Sigmoid colon (tissue), 7 donors: ENCODE results near the gene EID2. TPM values are rescaled to one million over a fixed set of nuclear protein-coding genes. Genes with fewer than 3 reads are reported as not detected.

Experiments
- DNase-seq: peaks from one replicate; pipeline ENCODE4 v3.0.0-alpha.2; 2019
- H3K27ac ChIP-seq, 4 donors: fragments of 200-600 bp; sonication (generic); one replicate each; pipeline ENCODE4 v1.5.1; 2016 to 2019; ENCODE audit warnings: mild to moderate bottlenecking in 1 of 4
- H3K27me3 ChIP-seq, 3 donors: fragments of 200-600 bp; sonication (generic); one replicate each; pipeline ENCODE4 v1.5.1; 2019; ENCODE audit warnings: mild to moderate bottlenecking in 1 of 3
- H3K36me3 ChIP-seq, 4 donors: fragments of 200-600 bp; sonication (generic); one replicate each; pipeline ENCODE4 v1.5.1; 2016 to 2019
- H3K4me1 ChIP-seq, 4 donors: fragments of 200-600 bp; sonication (generic); one replicate each; pipeline ENCODE4 v1.5.1; 2017 to 2019
- H3K4me3 ChIP-seq, 4 donors: fragments of 200-600 bp; sonication (generic); one replicate each; pipeline ENCODE4 v1.5.1; 2017 to 2019; ENCODE audit warnings: mild to moderate bottlenecking in 2 of 4, moderate library complexity in 1 of 4
- H3K9me3 ChIP-seq, 4 donors: fragments of 200-600 bp in 3 of 4; sonication (generic) in 3 of 4; one replicate each; pipeline versions ENCODE4 v1.5.1 to v1.6.1; 2013 to 2019
- CTCF ChIP-seq, 4 experiments: fragments of 450-650 bp in 3 of 4; fragments of 200-600 bp in 1 of 4; IDR thresholded peaks; one replicate each; pipeline ENCODE4 v1.5.1; 2016 to 2019; ENCODE audit warnings: antibody characterized with exemption in 4 of 4, mild to moderate bottlenecking in 3 of 4, moderate library complexity in 2 of 4
- EP300 ChIP-seq, 4 donors: sonication (generic); formaldehyde crosslinking; IDR thresholded peaks; one replicate each; pipeline ENCODE4 v1.6.1; 2017; ENCODE audit warnings: antibody characterized with exemption in 4 of 4
- POLR2A ChIP-seq, 2 donors: fragments of 450-650 bp; IDR thresholded peaks; one replicate each; pipeline ENCODE4 v1.6.1; 2016; ENCODE audit warnings: antibody characterized with exemption in 2 of 2, mild to moderate bottlenecking in 2 of 2, moderate library complexity in 2 of 2
- POLR2AphosphoS5 ChIP-seq, 4 donors: sonication (generic); formaldehyde crosslinking; IDR thresholded peaks; one replicate each; pipeline ENCODE4 v1.6.1; 2017; ENCODE audit warnings: antibody characterized with exemption in 4 of 4
- WGBS, 2 donors: extraction: QIAGEN DNeasy Blood & Tissue Kit; methylation state at CpG; one replicate each; pipeline ENCODE4 v1.1.7; 2013; 5-methylcytosine and 5-hydroxymethylcytosine counted together
- intact Hi-C: fragments of 100-400 bp; cut with DNase I; formaldehyde crosslinking; loops from one replicate; pipeline ENCODE4 v1.15.1; 2023
- polyA plus RNA-seq, 3 donors: library from polyadenylated mRNA; stranded (reverse); fragments of 200-250 nt; gene quantifications; one replicate each; pipeline ENCODE4 v1.2.3, GENCODE V29; 2013
- total RNA-seq, 4 donors: library from RNA; depleted of rRNA; stranded (reverse); fragments of >200 nt; gene quantifications; one replicate each; pipeline ENCODE4 v1.1.0, GENCODE V29; 2016
- donor health status: healthy with polysubstance abuse.
- donor health status: Bipolar disorder and iron deficiency.
- donor health status: healthy.

EID2 gene
- total and polyA plus RNA-seq, 7 donors = 7.6 to 16.4 (median 10.7) TPM

GRCh38 chr19:39520541-39521484 is 19.1 kb downstream of the EID2 start:
- WGBS, 2 donors = 75 to 86% methylated on average over 8 of the region's 8 CpGs
- Histone ChIP-seq H3K36me3 (no peaks in the 10 kb centered on the region), H3K27me3 (peaks cover 1 to 12% (median 4%) of the 10 kb centered on the region in 3 donors), H3K27ac (no peak overlapping the region), H3K9me3 (no peaks in the 10 kb centered on the region), H3K4me3 (no peak overlapping the region), H3K4me1 (peaks cover 0 to 3% (median under 1%) of the 10 kb centered on the region in 4 donors)
- TF ChIP-seq CTCF (IDR thresholded peaks at IDR 0.05) = no peak
- TF ChIP-seq EP300 (IDR thresholded peaks at IDR 0.05) = no peak
- no peak for TF ChIP-seq POLR2AphosphoS5 (IDR thresholded peaks at IDR 0.05)
- TF ChIP-seq POLR2A (IDR thresholded peaks at IDR 0.05) = no peak
- DNase-seq = no peak
- intact Hi-C loops = no loop called here

- TF ChIP-seq EP300 (IDR thresholded peaks at IDR 0.05) (no peak), POLR2AphosphoS5 (IDR thresholded peaks at IDR 0.05) (no peak), POLR2A (IDR thresholded peaks at IDR 0.05) (no peak), CTCF (IDR thresholded peaks at IDR 0.05) (no peak)
- WGBS, 2 donors = 30 to 63% methylated on average over 9 of the region's 9 CpGs
- intact Hi-C loops = no loop called here
- Histone ChIP-seq H3K36me3 (no peaks in the 10 kb centered on the region), H3K4me3 (no peak overlapping the region), H3K27me3 (peaks cover 18 to 31% (median 20%) of the 10 kb centered on the region in 3 donors), H3K9me3 (no peaks in the 10 kb centered on the region), H3K27ac (no peak overlapping the region), H3K4me1 (peaks cover 0 to 16% (median 14%) of the 10 kb centered on the region in 4 donors)
- no peak for DNase-seq
These were observed 21.0 kb downstream of the EID2 start for GRCh38 chr19:39518975-39519374.

GRCh38 chr19:39518458-39518857 is 21.5 kb downstream of the EID2 start:
- intact Hi-C loops = no loop called here
- Histone ChIP-seq H3K27ac (no peak overlapping the region), H3K4me3 (no peak overlapping the region), H3K27me3 (peaks cover 18 to 36% (median 24%) of the 10 kb centered on the region in 3 donors), H3K9me3 (no peaks in the 10 kb centered on the region), H3K36me3 (no peaks in the 10 kb centered on the region), H3K4me1 (peaks cover 0 to 16% (median 14%) of the 10 kb centered on the region in 4 donors)
- 64 to 77% methylated on average over 5 of the region's 5 CpGs for WGBS, 2 donors
- DNase-seq = no peak
- TF ChIP-seq POLR2A (IDR thresholded peaks at IDR 0.05) (no peak), EP300 (IDR thresholded peaks at IDR 0.05) (no peak), CTCF (IDR thresholded peaks at IDR 0.05) (no peak), POLR2AphosphoS5 (IDR thresholded peaks at IDR 0.05) (no peak)

- Histone ChIP-seq H3K27me3 (peaks cover 18 to 46% (median 30%) of the 10 kb centered on the region in 3 donors), H3K4me3 (no peak overlapping the region), H3K4me1 (peaks cover 0 to 16% (median 14%) of the 10 kb centered on the region in 4 donors), H3K27ac (no peak overlapping the region), H3K36me3 (no peaks in the 10 kb centered on the region), H3K9me3 (no peaks in the 10 kb centered on the region)
- intact Hi-C loops = no loop called here
- DNase-seq = no peak
- TF ChIP-seq POLR2A (IDR thresholded peaks at IDR 0.05) = no peak
- no peak for TF ChIP-seq POLR2AphosphoS5 (IDR thresholded peaks at IDR 0.05)
- TF ChIP-seq CTCF (IDR thresholded peaks at IDR 0.05) = no peak
- no peak for TF ChIP-seq EP300 (IDR thresholded peaks at IDR 0.05)
- WGBS, 2 donors = 63 to 72% methylated on average over 3 of the region's 3 CpGs
These were observed 22.5 kb downstream of the EID2 start for GRCh38 chr19:39517432-39517831.
